ENCODE data around the gene KIF9.

Gene KIF9

DNA sequence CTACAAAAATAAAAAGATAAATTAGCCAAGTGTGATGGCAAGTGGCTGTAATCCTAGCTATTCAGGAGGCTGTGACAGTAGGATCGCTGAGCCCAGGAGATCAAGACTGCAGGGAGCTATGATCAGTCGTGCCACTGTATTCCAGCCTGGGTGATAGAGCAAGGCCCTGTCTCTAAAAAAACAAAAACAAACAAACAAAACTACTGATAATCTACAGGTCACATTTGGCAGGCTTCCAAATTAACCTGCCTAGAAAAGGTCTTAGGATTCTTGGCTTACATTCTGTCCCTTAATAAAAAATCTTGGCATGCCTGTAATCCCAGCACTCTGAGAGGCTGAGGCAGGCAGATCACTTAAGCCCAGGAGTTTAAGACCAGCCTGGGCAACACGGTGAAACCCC is 85.3 kb downstream of the KIF9 start:
- no CpG with 5 or more reads among the region's 3 CpGs for WGBS (ENCODE audit: extremely low coverage, insufficient coverage, insufficient read length)

DNA sequence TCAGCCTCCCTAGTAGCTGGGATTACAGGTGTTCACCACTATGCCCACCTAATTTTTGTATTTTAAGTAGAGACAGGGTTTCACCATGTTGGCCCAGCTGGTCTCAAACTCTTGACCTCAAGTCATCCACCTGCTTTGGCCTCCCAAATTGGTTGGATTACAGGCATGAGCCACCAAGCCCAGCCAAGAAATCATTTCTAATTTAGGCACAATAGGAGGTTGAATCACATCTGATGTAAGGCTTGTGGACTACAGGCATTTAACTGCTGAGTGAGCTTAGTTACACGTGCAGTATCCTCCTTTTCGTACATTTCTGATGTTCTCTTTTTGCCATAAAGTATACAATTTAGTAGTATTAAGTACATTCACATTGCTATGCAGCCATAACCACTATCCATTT is 87.6 kb downstream of the KIF9 start:
- no peaks in the 10 kb centered on the region for H3K9me3 ChIP-seq (ENCODE audit: insufficient read depth, low read depth, low read length)
- H3K79me1 ChIP-seq (ENCODE audit: low read length): no peaks in the 10 kb centered on the region
- H2BK5ac ChIP-seq (ENCODE audit: low read depth, low read length, poor library complexity): no peak overlapping the region
- no peak overlapping the region for H3K4me3 ChIP-seq (ENCODE audit: low read depth, low read length)
- no peak overlapping the region for H3K14ac ChIP-seq (ENCODE audit: low read length)
- no peaks in the 10 kb centered on the region for H3K79me2 ChIP-seq (ENCODE audit: control insufficient read depth, insufficient read depth, low read length, poor library complexity)
- H3K23ac ChIP-seq (ENCODE audit: low read length): no peak overlapping the region
- H3K36me3 ChIP-seq (ENCODE audit: control insufficient read depth in 1 of 2, insufficient read depth in 2 of 2, low read length in 2 of 2): no peaks in the 10 kb centered on the region
- H3K9ac ChIP-seq (ENCODE audit: low read length): no peak overlapping the region
- no peak overlapping the region for H4K8ac ChIP-seq (ENCODE audit: low read depth, low read length)
- H3K27ac ChIP-seq (ENCODE audit: low read depth, low read length): no peak overlapping the region
- WGBS (ENCODE audit: extremely low coverage, insufficient coverage, insufficient read length): no CpG with 5 or more reads among the region's 2 CpGs
- H4K91ac ChIP-seq (ENCODE audit: low read depth, low read length): no peak overlapping the region
- no peak overlapping the region for H3K4ac ChIP-seq (ENCODE audit: low read depth, low read length)
- H2BK120ac ChIP-seq (ENCODE audit: insufficient read depth, low read length, poor library complexity): no peak overlapping the region
- H2BK12ac ChIP-seq (ENCODE audit: low read length): no peak overlapping the region
- H2AK5ac ChIP-seq (ENCODE audit: low read length): no peak overlapping the region
- no peak for DNase-seq
- H3K27me3 ChIP-seq (ENCODE audit: insufficient read depth, low read length): no peaks in the 10 kb centered on the region
- H3K4me2 ChIP-seq (ENCODE audit: low read length): no peak overlapping the region
- H3K18ac ChIP-seq (ENCODE audit: low read length): no peak overlapping the region
- no peak overlapping the region for H2AFZ ChIP-seq (ENCODE audit: insufficient read depth, low read length, poor library complexity)
- no peaks in the 10 kb centered on the region for H3K4me1 ChIP-seq (ENCODE audit: control insufficient read depth in 1 of 2, insufficient read depth in 2 of 2, low read length in 2 of 2)
- H4K12ac ChIP-seq (ENCODE audit: low read depth, low read length): no peak overlapping the region

More for the DNA sequence above, 85.3 kb downstream of the KIF9 start:
- no peak overlapping the region for H3K4me2 ChIP-seq (ENCODE audit: low read length)
- no peak for DNase-seq
- no peak overlapping the region for H2BK5ac ChIP-seq (ENCODE audit: low read depth, low read length, poor library complexity)
- no peak overlapping the region for H2BK12ac ChIP-seq (ENCODE audit: low read length)
- H2AFZ ChIP-seq (ENCODE audit: insufficient read depth, low read length, poor library complexity): no peak overlapping the region
- H3K23ac ChIP-seq (ENCODE audit: low read length): no peak overlapping the region
- H2AK5ac ChIP-seq (ENCODE audit: low read length): no peak overlapping the region
- H3K18ac ChIP-seq (ENCODE audit: low read length): no peak overlapping the region
- no peak overlapping the region for H2BK120ac ChIP-seq (ENCODE audit: insufficient read depth, low read length, poor library complexity)
- no peak overlapping the region for H3K14ac ChIP-seq (ENCODE audit: low read length)
- no peak overlapping the region for H3K27ac ChIP-seq (ENCODE audit: low read depth, low read length)
- H3K9ac ChIP-seq (ENCODE audit: low read length): no peak overlapping the region
- H4K8ac ChIP-seq (ENCODE audit: low read depth, low read length): no peak overlapping the region
- H3K4me3 ChIP-seq (ENCODE audit: low read depth, low read length): no peak overlapping the region
- H3K27me3 ChIP-seq (ENCODE audit: insufficient read depth, low read length): no peaks in the 10 kb centered on the region
- no peaks in the 10 kb centered on the region for H3K36me3 ChIP-seq (ENCODE audit: control insufficient read depth in 1 of 2, insufficient read depth in 2 of 2, low read length in 2 of 2)
- H3K4ac ChIP-seq (ENCODE audit: low read depth, low read length): no peak overlapping the region
- no peaks in the 10 kb centered on the region for H3K79me2 ChIP-seq (ENCODE audit: control insufficient read depth, insufficient read depth, low read length, poor library complexity)
- no peaks in the 10 kb centered on the region for H3K9me3 ChIP-seq (ENCODE audit: insufficient read depth, low read depth, low read length)
- H4K91ac ChIP-seq (ENCODE audit: low read depth, low read length): no peak overlapping the region
- no peaks in the 10 kb centered on the region for H3K79me1 ChIP-seq (ENCODE audit: low read length)
- H4K12ac ChIP-seq (ENCODE audit: low read depth, low read length): no peak overlapping the region
- no peaks in the 10 kb centered on the region for H3K4me1 ChIP-seq (ENCODE audit: control insufficient read depth in 1 of 2, insufficient read depth in 2 of 2, low read length in 2 of 2)

GRCh38 chr3:47193871-47194859 is 88.4 kb downstream of the KIF9 start:
- Histone ChIP-seq H3K4me3 (ENCODE audit: low read depth, low read length) (no peak overlapping the region), H3K23ac (ENCODE audit: low read length) (no peak overlapping the region), H2BK120ac (ENCODE audit: insufficient read depth, low read length, poor library complexity) (no peak overlapping the region), H3K4me1 (ENCODE audit: control insufficient read depth in 1 of 2, insufficient read depth in 2 of 2, low read length in 2 of 2) (no peaks in the 10 kb centered on the region), H3K18ac (ENCODE audit: low read length) (no peak overlapping the region), H2AK5ac (ENCODE audit: low read length) (no peak overlapping the region), H3K36me3 (ENCODE audit: control insufficient read depth in 1 of 2, insufficient read depth in 2 of 2, low read length in 2 of 2) (no peaks in the 10 kb centered on the region), H4K91ac (ENCODE audit: low read depth, low read length) (no peak overlapping the region), H3K4ac (ENCODE audit: low read depth, low read length) (no peak overlapping the region), H4K12ac (ENCODE audit: low read depth, low read length) (no peak overlapping the region), H4K8ac (ENCODE audit: low read depth, low read length) (no peak overlapping the region), H3K79me1 (ENCODE audit: low read length) (no peaks in the 10 kb centered on the region), H3K79me2 (ENCODE audit: control insufficient read depth, insufficient read depth, low read length, poor library complexity) (no peaks in the 10 kb centered on the region), H3K27me3 (ENCODE audit: insufficient read depth, low read length) (no peaks in the 10 kb centered on the region), H2AFZ (ENCODE audit: insufficient read depth, low read length, poor library complexity) (no peak overlapping the region), H2BK12ac (ENCODE audit: low read length) (no peak overlapping the region), H3K27ac (ENCODE audit: low read depth, low read length) (no peak overlapping the region), H3K9me3 (ENCODE audit: insufficient read depth, low read depth, low read length) (no peaks in the 10 kb centered on the region), H2BK5ac (ENCODE audit: low read depth, low read length, poor library complexity) (no peak overlapping the region), H3K4me2 (ENCODE audit: low read length) (no peak overlapping the region), H3K9ac (ENCODE audit: low read length) (no peak overlapping the region), H3K14ac (ENCODE audit: low read length) (no peak overlapping the region)
- DNase-seq: no peak
- WGBS (ENCODE audit: extremely low coverage, insufficient coverage, insufficient read length): no CpG with 5 or more reads among the region's 4 CpGs

GRCh38 chr3:47186285-47186684 is 96.3 kb downstream of the KIF9 start:
- no peak overlapping the region for H2BK12ac ChIP-seq (ENCODE audit: low read length)
- H4K12ac ChIP-seq (ENCODE audit: low read depth, low read length): no peak overlapping the region
- no peaks in the 10 kb centered on the region for H3K79me2 ChIP-seq (ENCODE audit: control insufficient read depth, insufficient read depth, low read length, poor library complexity)
- no peaks in the 10 kb centered on the region for H3K4me1 ChIP-seq (ENCODE audit: control insufficient read depth in 1 of 2, insufficient read depth in 2 of 2, low read length in 2 of 2)
- no peaks in the 10 kb centered on the region for H3K27me3 ChIP-seq (ENCODE audit: insufficient read depth, low read length)
- no peak overlapping the region for H4K91ac ChIP-seq (ENCODE audit: low read depth, low read length)
- no peak overlapping the region for H3K4me3 ChIP-seq (ENCODE audit: low read depth, low read length)
- WGBS (ENCODE audit: extremely low coverage, insufficient coverage, insufficient read length): no CpG with 5 or more reads among the region's 2 CpGs
- no peak overlapping the region for H3K23ac ChIP-seq (ENCODE audit: low read length)
- H2BK120ac ChIP-seq (ENCODE audit: insufficient read depth, low read length, poor library complexity): no peak overlapping the region
- H3K4me2 ChIP-seq (ENCODE audit: low read length): no peak overlapping the region
- H3K14ac ChIP-seq (ENCODE audit: low read length): no peak overlapping the region
- no peak overlapping the region for H4K8ac ChIP-seq (ENCODE audit: low read depth, low read length)
- H3K18ac ChIP-seq (ENCODE audit: low read length): no peak overlapping the region
- no peak overlapping the region for H2AK5ac ChIP-seq (ENCODE audit: low read length)
- peaks cover 0 to 2% of the 10 kb centered on the region in 2 experiments for H3K36me3 ChIP-seq (ENCODE audit: control insufficient read depth in 1 of 2, insufficient read depth in 2 of 2, low read length in 2 of 2)
- H3K27ac ChIP-seq (ENCODE audit: low read depth, low read length): no peak overlapping the region
- DNase-seq: no peak
- no peaks in the 10 kb centered on the region for H3K79me1 ChIP-seq (ENCODE audit: low read length)
- no peak overlapping the region for H2AFZ ChIP-seq (ENCODE audit: insufficient read depth, low read length, poor library complexity)
- H2BK5ac ChIP-seq (ENCODE audit: low read depth, low read length, poor library complexity): no peak overlapping the region
- no peak overlapping the region for H3K9ac ChIP-seq (ENCODE audit: low read length)
- no peaks in the 10 kb centered on the region for H3K9me3 ChIP-seq (ENCODE audit: insufficient read depth, low read depth, low read length)
- H3K4ac ChIP-seq (ENCODE audit: low read depth, low read length): no peak overlapping the region

All from trophoblast cell (in vitro differentiated cells and primary cell).